HepG2 (cell line): ENCODE measurements around the gene FBXO7. TPM values are rescaled to one million over a fixed set of nuclear protein-coding genes. Genes with fewer than 3 reads are reported as not detected.

Source experiments
- CCAR2 ChIP-seq: fragments of 200-400 bp; formaldehyde crosslinking; optimal IDR thresholded peaks from 2 replicates; pipeline ENCODE3; 2018; ENCODE audit warnings: low read depth, mild to moderate bottlenecking, low read length, moderate library complexity
- CENPX ChIP-seq: sonication (generic); formaldehyde crosslinking; IDR thresholded peaks from 2 replicates; pipeline ENCODE4 v1.9.0; 2021; ENCODE audit warnings: mild to moderate bottlenecking, missing genetic modification reagents, moderate library complexity
- ESRRA ChIP-seq: sonication (generic); formaldehyde crosslinking; IDR thresholded peaks from 2 replicates; pipeline ENCODE4 v1.5.1; 2020; ENCODE audit warnings: mild to moderate bottlenecking, low read depth, missing genetic modification reagents
- JUN ChIP-seq: sonication (generic); formaldehyde crosslinking; IDR thresholded peaks from 2 replicates; pipeline ENCODE4 v1.4.0; 2020; ENCODE audit warnings: mild to moderate bottlenecking, missing genetic modification reagents
- NR2F2 ChIP-seq: IDR thresholded peaks from 2 replicates; pipeline ENCODE4 v1.6.1; 2012; ENCODE audit warnings: low read depth, inconsistent platforms, borderline replicate concordance
- SMAD3 ChIP-seq: sonication (generic); formaldehyde crosslinking; IDR thresholded peaks from 2 replicates; pipeline ENCODE4 v1.4.0; 2020; ENCODE audit warnings: missing genetic modification reagents
- SMARCC2 ChIP-seq: fragments of 450-650 bp; IDR thresholded peaks from 2 replicates; pipeline ENCODE4 v1.6.1; 2017; ENCODE audit warnings: antibody characterized with exemption, mild to moderate bottlenecking
- SPEN ChIP-seq: sonication (generic); formaldehyde crosslinking; IDR thresholded peaks from 2 replicates; pipeline ENCODE4 v1.5.1; 2020; ENCODE audit warnings: low read depth, mild to moderate bottlenecking, missing genetic modification reagents
- THAP11 ChIP-seq: IDR thresholded peaks from 2 replicates; pipeline ENCODE4 v1.6.1; 2016; ENCODE audit warnings: missing biosample characterization, missing genetic modification reagents
- ZFX ChIP-seq: sonication (generic); formaldehyde crosslinking; IDR thresholded peaks from 2 replicates; pipeline ENCODE4 v1.4.0; 2020; ENCODE audit warnings: mild to moderate bottlenecking, low read depth, missing genetic modification reagents, moderate library complexity
- ZNF205 ChIP-seq: IDR thresholded peaks from 2 replicates; pipeline ENCODE4 v1.6.1; 2018; ENCODE audit warnings: missing biosample characterization, missing genetic modification reagents
- ZNF430 ChIP-seq: sonication (generic); formaldehyde crosslinking; IDR thresholded peaks from 2 replicates; pipeline ENCODE4 v1.9.0; 2021; ENCODE audit warnings: mild to moderate bottlenecking, missing genetic modification reagents
- ZNF557 ChIP-seq: sonication (generic); formaldehyde crosslinking; IDR thresholded peaks from 2 replicates; pipeline ENCODE4 v1.4.0; 2020; ENCODE audit warnings: missing genetic modification reagents
- ZNF770 ChIP-seq: sonication (generic); formaldehyde crosslinking; IDR thresholded peaks from 2 replicates; pipeline ENCODE4 v1.5.0; 2020; ENCODE audit warnings: mild to moderate bottlenecking, missing genetic modification reagents
- ZNF792 ChIP-seq: IDR thresholded peaks from 2 replicates; pipeline ENCODE4 v1.6.1; 2016
- polyA plus RNA-seq, 8 experiments: library from polyadenylated mRNA; depleted of rRNA in 3 of 8; stranded (reverse) in 7 of 8; unstranded in 1 of 8; fragments of >200 nt; fragmentation: Illumina TruSeq in 4 of 8; extraction: Trizol in 4 of 8; gene quantifications; 2 replicates each; pipeline versions ENCODE4 v1.2.1 to v1.2.3, GENCODE V29; 2011 to 2016; ENCODE audit warnings: low read depth in 4 of 8, missing spikeins in 1 of 8, mixed read lengths in 1 of 8; ENCODE audit not compliant: insufficient read depth in 1 of 8
- total RNA-seq, 5 experiments: library from RNA; depleted of rRNA; stranded (reverse); fragments of >200 nt; fragmentation: Illumina TruSeq; extraction: Trizol; gene quantifications; 2 replicates each; pipeline ENCODE4 v1.2.3, GENCODE V29; 2016; ENCODE audit warnings: low read depth in 1 of 5
- TF ChIP-seq, protein P1 (sequence below): sonication (generic); formaldehyde crosslinking; IDR thresholded peaks from 2 replicates; pipeline ENCODE4 v1.4.0; 2020; ENCODE audit warnings: missing genetic modification reagents
- TF ChIP-seq, protein P2 (sequence below): IDR thresholded peaks from 2 replicates; pipeline ENCODE4 v1.6.1; 2016; ENCODE audit warnings: low read depth, missing genetic modification reagents, missing compliant biosample characterization

The FBXO7 gene
- total and polyA plus RNA-seq, 2 of the 13 experiments (the other 11 are each of a cell fraction or from before 2014, with no cell fraction given): 105 to 172 TPM

DNA sequence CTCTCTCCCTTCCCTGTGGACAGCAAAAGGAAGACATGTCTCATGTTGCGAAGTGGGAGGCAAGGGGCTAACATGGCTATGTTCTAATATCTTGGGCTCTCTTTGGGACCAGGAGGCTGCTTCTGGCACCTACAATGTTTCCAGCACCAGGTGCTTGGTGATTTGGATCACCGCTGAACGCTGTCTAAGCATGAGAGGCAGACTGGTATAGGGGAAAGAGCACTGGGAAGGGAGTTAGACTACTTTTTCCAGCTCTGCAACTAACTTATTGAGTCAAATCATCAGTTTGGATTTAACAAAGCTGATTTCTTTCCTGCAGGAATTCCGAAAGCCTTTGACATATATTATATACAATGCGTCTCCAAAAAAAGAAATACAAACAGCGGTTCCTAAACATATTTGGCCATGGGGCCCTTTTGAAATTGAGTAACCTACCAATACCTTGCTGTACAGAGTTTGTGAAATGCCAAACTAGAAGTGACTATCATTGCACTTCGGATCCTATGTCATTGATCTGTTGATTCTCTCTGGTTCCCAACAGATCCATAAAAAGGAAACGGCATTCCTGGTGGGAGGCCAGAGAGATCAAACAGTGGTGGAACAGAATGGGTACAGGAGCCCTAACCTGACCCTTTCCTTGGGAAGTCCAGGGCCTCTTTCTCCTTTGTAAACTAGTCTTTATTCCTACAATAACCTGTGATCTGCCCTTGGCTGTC, 37.8 kb downstream of the FBXO7 start (continued):
- TF ChIP-seq, protein P1, sequence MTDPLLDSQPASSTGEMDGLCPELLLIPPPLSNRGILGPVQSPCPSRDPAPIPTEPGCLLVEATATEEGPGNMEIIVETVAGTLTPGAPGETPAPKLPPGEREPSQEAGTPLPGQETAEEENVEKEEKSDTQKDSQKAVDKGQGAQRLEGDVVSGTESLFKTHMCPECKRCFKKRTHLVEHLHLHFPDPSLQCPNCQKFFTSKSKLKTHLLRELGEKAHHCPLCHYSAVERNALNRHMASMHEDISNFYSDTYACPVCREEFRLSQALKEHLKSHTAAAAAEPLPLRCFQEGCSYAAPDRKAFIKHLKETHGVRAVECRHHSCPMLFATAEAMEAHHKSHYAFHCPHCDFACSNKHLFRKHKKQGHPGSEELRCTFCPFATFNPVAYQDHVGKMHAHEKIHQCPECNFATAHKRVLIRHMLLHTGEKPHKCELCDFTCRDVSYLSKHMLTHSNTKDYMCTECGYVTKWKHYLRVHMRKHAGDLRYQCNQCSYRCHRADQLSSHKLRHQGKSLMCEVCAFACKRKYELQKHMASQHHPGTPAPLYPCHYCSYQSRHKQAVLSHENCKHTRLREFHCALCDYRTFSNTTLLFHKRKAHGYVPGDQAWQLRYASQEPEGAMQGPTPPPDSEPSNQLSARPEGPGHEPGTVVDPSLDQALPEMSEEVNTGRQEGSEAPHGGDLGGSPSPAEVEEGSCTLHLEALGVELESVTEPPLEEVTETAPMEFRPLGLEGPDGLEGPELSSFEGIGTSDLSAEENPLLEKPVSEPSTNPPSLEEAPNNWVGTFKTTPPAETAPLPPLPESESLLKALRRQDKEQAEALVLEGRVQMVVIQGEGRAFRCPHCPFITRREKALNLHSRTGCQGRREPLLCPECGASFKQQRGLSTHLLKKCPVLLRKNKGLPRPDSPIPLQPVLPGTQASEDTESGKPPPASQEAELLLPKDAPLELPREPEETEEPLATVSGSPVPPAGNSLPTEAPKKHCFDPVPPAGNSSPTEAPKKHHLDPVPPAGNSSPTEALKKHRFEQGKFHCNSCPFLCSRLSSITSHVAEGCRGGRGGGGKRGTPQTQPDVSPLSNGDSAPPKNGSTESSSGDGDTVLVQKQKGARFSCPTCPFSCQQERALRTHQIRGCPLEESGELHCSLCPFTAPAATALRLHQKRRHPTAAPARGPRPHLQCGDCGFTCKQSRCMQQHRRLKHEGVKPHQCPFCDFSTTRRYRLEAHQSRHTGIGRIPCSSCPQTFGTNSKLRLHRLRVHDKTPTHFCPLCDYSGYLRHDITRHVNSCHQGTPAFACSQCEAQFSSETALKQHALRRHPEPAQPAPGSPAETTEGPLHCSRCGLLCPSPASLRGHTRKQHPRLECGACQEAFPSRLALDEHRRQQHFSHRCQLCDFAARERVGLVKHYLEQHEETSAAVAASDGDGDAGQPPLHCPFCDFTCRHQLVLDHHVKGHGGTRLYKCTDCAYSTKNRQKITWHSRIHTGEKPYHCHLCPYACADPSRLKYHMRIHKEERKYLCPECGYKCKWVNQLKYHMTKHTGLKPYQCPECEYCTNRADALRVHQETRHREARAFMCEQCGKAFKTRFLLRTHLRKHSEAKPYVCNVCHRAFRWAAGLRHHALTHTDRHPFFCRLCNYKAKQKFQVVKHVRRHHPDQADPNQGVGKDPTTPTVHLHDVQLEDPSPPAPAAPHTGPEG (CRISPR knock-in tag): no peak
- TF ChIP-seq CENPX: no peak
- TF ChIP-seq ZNF430 (CRISPR knock-in tag): peak; percentile 81; the same call in 1 of the 2 replicates
- peak; percentile 68; the same call in 1 of the 2 replicates for TF ChIP-seq SPEN (CRISPR knock-in tag)
- peak; percentile 53 for TF ChIP-seq THAP11 (CRISPR knock-in tag)
- TF ChIP-seq, protein P2, sequence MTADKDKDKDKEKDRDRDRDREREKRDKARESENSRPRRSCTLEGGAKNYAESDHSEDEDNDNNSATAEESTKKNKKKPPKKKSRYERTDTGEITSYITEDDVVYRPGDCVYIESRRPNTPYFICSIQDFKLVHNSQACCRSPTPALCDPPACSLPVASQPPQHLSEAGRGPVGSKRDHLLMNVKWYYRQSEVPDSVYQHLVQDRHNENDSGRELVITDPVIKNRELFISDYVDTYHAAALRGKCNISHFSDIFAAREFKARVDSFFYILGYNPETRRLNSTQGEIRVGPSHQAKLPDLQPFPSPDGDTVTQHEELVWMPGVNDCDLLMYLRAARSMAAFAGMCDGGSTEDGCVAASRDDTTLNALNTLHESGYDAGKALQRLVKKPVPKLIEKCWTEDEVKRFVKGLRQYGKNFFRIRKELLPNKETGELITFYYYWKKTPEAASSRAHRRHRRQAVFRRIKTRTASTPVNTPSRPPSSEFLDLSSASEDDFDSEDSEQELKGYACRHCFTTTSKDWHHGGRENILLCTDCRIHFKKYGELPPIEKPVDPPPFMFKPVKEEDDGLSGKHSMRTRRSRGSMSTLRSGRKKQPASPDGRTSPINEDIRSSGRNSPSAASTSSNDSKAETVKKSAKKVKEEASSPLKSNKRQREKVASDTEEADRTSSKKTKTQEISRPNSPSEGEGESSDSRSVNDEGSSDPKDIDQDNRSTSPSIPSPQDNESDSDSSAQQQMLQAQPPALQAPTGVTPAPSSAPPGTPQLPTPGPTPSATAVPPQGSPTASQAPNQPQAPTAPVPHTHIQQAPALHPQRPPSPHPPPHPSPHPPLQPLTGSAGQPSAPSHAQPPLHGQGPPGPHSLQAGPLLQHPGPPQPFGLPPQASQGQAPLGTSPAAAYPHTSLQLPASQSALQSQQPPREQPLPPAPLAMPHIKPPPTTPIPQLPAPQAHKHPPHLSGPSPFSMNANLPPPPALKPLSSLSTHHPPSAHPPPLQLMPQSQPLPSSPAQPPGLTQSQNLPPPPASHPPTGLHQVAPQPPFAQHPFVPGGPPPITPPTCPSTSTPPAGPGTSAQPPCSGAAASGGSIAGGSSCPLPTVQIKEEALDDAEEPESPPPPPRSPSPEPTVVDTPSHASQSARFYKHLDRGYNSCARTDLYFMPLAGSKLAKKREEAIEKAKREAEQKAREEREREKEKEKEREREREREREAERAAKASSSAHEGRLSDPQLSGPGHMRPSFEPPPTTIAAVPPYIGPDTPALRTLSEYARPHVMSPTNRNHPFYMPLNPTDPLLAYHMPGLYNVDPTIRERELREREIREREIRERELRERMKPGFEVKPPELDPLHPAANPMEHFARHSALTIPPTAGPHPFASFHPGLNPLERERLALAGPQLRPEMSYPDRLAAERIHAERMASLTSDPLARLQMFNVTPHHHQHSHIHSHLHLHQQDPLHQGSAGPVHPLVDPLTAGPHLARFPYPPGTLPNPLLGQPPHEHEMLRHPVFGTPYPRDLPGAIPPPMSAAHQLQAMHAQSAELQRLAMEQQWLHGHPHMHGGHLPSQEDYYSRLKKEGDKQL: 0 out of 2 replicates have a peak, but pooled peaks have one; percentile 57
- no peak for TF ChIP-seq ZNF792
- TF ChIP-seq ZFX (CRISPR knock-in tag): peak; percentile 58; the same call in 1 of the 2 replicates
- TF ChIP-seq SMARCC2: peak; percentile 97
- peak; percentile 78 for TF ChIP-seq NR2F2
- peak; percentile 56; the same call in 1 of the 2 replicates for TF ChIP-seq ESRRA
- TF ChIP-seq JUN: peak; percentile 56; the same call in 1 of the 2 replicates
- 0 out of 2 replicates have a peak, but pooled peaks have one; percentile 15 for TF ChIP-seq ZNF770 (CRISPR knock-in tag)
- TF ChIP-seq CCAR2: no peak
- TF ChIP-seq SMAD3 (CRISPR knock-in tag): peak; percentile 81; the same call in 1 of the 2 replicates
- TF ChIP-seq ZNF205: peak; percentile 65; the same call in 1 of the 2 replicates
- TF ChIP-seq ZNF557 (CRISPR knock-in tag): no peak
